ENCODE data around the gene CYP19A1. TPM values are rescaled to one million over a fixed set of nuclear protein-coding genes. Genes with fewer than 3 reads are reported as not detected.

CYP19A1 gene
- total RNA-seq, 1 donor from 2014 or later, result not detected

GRCh38 chr15:51322621-51323296 lies 15.6 kb downstream of the CYP19A1 start:
- Mint-ChIP-seq H3K36me3 (no peaks in the 10 kb centered on the region), H3K4me1 (no peaks in the 10 kb centered on the region), H3K27ac (no peak overlapping the region), H3K4me3 (no peak overlapping the region), H3K27me3 (ENCODE audit: insufficient read depth, low read depth) (peaks cover 2% of the 10 kb centered on the region), H3K9me3 (no peaks in the 10 kb centered on the region)
- H3K27ac ChIP-seq, result no peak overlapping the region
- H3K9me3 ChIP-seq (ENCODE audit: low read depth), result no peaks in the 10 kb centered on the region
- no peak for DNase-seq (ENCODE audit: low spot score)
- TF ChIP-seq EZH2phosphoT487 (IDR thresholded peaks at IDR 0.05), result no peak
- no peaks in the 10 kb centered on the region for H3K27me3 ChIP-seq
- H3K79me2 ChIP-seq (ENCODE audit: low read depth), result no peaks in the 10 kb centered on the region
- no peak overlapping the region for H3K4me2 ChIP-seq
- no peak overlapping the region for H2AFZ ChIP-seq (replicated peaks)
- peaks cover 5% of the 10 kb centered on the region for H3K4me1 ChIP-seq
- no peaks in the 10 kb centered on the region for H3K36me3 ChIP-seq
- H4K20me1 ChIP-seq (ENCODE audit: low read depth), result no peaks in the 10 kb centered on the region
- H3K9ac ChIP-seq, result no peak overlapping the region
- H3K4me3 ChIP-seq, result no peak overlapping the region
- H3F3A ChIP-seq (ENCODE audit: low read depth), result no peaks in the 10 kb centered on the region

DNA sequence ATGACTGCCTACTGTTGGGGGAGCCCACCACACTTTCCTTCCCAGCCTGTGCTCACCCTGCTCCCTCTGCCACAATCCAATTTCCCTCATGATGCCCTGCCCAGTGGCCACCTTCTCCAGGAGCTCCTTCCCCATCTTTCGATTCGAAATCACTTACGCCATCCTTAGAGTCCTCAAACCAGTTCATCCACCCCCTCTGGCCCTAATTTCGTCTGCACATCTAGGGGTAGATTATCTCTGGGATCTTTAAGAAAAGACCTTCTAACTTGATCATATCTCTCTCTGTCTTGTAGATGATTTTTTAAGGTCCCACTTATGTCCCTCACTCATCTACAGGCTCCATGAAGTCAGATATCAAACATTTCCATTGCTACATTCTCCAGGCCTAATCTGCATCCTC lies 17.1 kb downstream of the CYP19A1 start:
- Histone ChIP-seq H2AFZ (replicated peaks) (no peak overlapping the region), H3K36me3 (no peaks in the 10 kb centered on the region), H3K4me3 (no peak overlapping the region), H3K27ac (no peak overlapping the region), H3F3A (ENCODE audit: low read depth) (no peaks in the 10 kb centered on the region), H3K4me1 (peaks cover 5% of the 10 kb centered on the region), H3K9ac (no peak overlapping the region), H3K4me2 (no peak overlapping the region), H3K79me2 (ENCODE audit: low read depth) (no peaks in the 10 kb centered on the region), H4K20me1 (ENCODE audit: low read depth) (no peaks in the 10 kb centered on the region), H3K27me3 (no peaks in the 10 kb centered on the region), H3K9me3 (ENCODE audit: low read depth) (no peaks in the 10 kb centered on the region)
- peaks cover 4% of the 10 kb centered on the region for H3K27me3 Mint-ChIP-seq (ENCODE audit: insufficient read depth, low read depth)
- TF ChIP-seq, protein P1, sequence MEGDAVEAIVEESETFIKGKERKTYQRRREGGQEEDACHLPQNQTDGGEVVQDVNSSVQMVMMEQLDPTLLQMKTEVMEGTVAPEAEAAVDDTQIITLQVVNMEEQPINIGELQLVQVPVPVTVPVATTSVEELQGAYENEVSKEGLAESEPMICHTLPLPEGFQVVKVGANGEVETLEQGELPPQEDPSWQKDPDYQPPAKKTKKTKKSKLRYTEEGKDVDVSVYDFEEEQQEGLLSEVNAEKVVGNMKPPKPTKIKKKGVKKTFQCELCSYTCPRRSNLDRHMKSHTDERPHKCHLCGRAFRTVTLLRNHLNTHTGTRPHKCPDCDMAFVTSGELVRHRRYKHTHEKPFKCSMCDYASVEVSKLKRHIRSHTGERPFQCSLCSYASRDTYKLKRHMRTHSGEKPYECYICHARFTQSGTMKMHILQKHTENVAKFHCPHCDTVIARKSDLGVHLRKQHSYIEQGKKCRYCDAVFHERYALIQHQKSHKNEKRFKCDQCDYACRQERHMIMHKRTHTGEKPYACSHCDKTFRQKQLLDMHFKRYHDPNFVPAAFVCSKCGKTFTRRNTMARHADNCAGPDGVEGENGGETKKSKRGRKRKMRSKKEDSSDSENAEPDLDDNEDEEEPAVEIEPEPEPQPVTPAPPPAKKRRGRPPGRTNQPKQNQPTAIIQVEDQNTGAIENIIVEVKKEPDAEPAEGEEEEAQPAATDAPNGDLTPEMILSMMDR (IDR thresholded peaks at IDR 0.05), result no peak
- TF ChIP-seq EZH2 (IDR thresholded peaks at IDR 0.05) (no peak), EZH2phosphoT487 (IDR thresholded peaks at IDR 0.05) (no peak)
- no peaks in the 10 kb centered on the region for H3K4me1 Mint-ChIP-seq
- DNase-seq (ENCODE audit: low spot score), result no peak
- no peaks in the 10 kb centered on the region for H3K36me3 Mint-ChIP-seq
- no peak overlapping the region for H3K4me3 Mint-ChIP-seq
- no peak overlapping the region for H3K27ac Mint-ChIP-seq
- no peaks in the 10 kb centered on the region for H3K9me3 Mint-ChIP-seq

GRCh38 chr15:51320843-51321242 lies 17.6 kb downstream of the CYP19A1 start:
- H3K9me3 ChIP-seq (ENCODE audit: low read depth), result no peaks in the 10 kb centered on the region
- H3K27me3 ChIP-seq, result no peaks in the 10 kb centered on the region
- TF ChIP-seq EZH2phosphoT487 (IDR thresholded peaks at IDR 0.05), result no peak
- TF ChIP-seq, protein P1 (IDR thresholded peaks at IDR 0.05), result no peak
- TF ChIP-seq EZH2 (IDR thresholded peaks at IDR 0.05), result no peak
- no peak overlapping the region for H3K27ac ChIP-seq
- Mint-ChIP-seq H3K4me3 (no peak overlapping the region), H3K4me1 (no peaks in the 10 kb centered on the region), H3K9me3 (no peaks in the 10 kb centered on the region), H3K27me3 (ENCODE audit: insufficient read depth, low read depth) (peaks cover 4% of the 10 kb centered on the region), H3K27ac (no peak overlapping the region), H3K36me3 (no peaks in the 10 kb centered on the region)
- H3K4me2 ChIP-seq, result no peak overlapping the region
- no peak for DNase-seq (ENCODE audit: low spot score)
- H3K4me1 ChIP-seq, result peaks cover 5% of the 10 kb centered on the region
- no peaks in the 10 kb centered on the region for H3K79me2 ChIP-seq (ENCODE audit: low read depth)
- no peak overlapping the region for H3K4me3 ChIP-seq
- H2AFZ ChIP-seq (replicated peaks), result no peak overlapping the region
- no peaks in the 10 kb centered on the region for H4K20me1 ChIP-seq (ENCODE audit: low read depth)
- H3K9ac ChIP-seq, result no peak overlapping the region
- H3K36me3 ChIP-seq, result no peaks in the 10 kb centered on the region
- H3F3A ChIP-seq (ENCODE audit: low read depth), result no peaks in the 10 kb centered on the region

- Histone ChIP-seq H3K9me3 (ENCODE audit: low read depth) (no peaks in the 10 kb centered on the region), H3K27ac (no peak overlapping the region), H3K4me2 (no peak overlapping the region), H3K4me1 (peaks cover 5% of the 10 kb centered on the region), H3K9ac (no peak overlapping the region), H3K36me3 (no peaks in the 10 kb centered on the region), H3K27me3 (no peaks in the 10 kb centered on the region), H3K79me2 (ENCODE audit: low read depth) (no peaks in the 10 kb centered on the region), H4K20me1 (ENCODE audit: low read depth) (no peaks in the 10 kb centered on the region), H3K4me3 (no peak overlapping the region), H3F3A (ENCODE audit: low read depth) (no peaks in the 10 kb centered on the region), H2AFZ (replicated peaks) (no peak overlapping the region)
- H3K27me3 Mint-ChIP-seq (ENCODE audit: insufficient read depth, low read depth), result peaks cover 4% of the 10 kb centered on the region
- no peaks in the 10 kb centered on the region for H3K4me1 Mint-ChIP-seq
- H3K9me3 Mint-ChIP-seq, result no peaks in the 10 kb centered on the region
- TF ChIP-seq EZH2 (IDR thresholded peaks at IDR 0.05), result no peak
- TF ChIP-seq, protein P1 (IDR thresholded peaks at IDR 0.05), result no peak
- no peak for TF ChIP-seq EZH2phosphoT487 (IDR thresholded peaks at IDR 0.05)
- H3K4me3 Mint-ChIP-seq, result no peak overlapping the region
- no peaks in the 10 kb centered on the region for H3K36me3 Mint-ChIP-seq
- no peak overlapping the region for H3K27ac Mint-ChIP-seq
- DNase-seq (ENCODE audit: low spot score), result no peak
Measured at GRCh38 chr15:51319539-51319938, 18.9 kb downstream of the CYP19A1 start.
